Activated CD8-positive, alpha-beta memory T cell treated with anti-CD3 and anti-CD28 coated beads for 24 hours (primary cell): ENCODE measurements around the gene BMP2K.
"Not testable (repeated sequence)": the region's sequence is repeated elsewhere in the genome, so short reads cannot be mapped to it uniquely, and the experiment has no call there.

Experiments
- DNase-seq: peaks from one replicate; pipeline ENCODE4 v3.0.0-alpha.2; 2020

Gene BMP2K

GRCh38 chr4:78868712-78869111, 92.6 kb downstream of the BMP2K start:
- not testable (repeated sequence) for DNase-seq

GRCh38 chr4:78870056-78870455, 93.9 kb downstream of the BMP2K start:
- no peak for DNase-seq

- no peak for DNase-seq
Observed at GRCh38 chr4:78876568-78877320, 100.6 kb downstream of the BMP2K start.

- DNase-seq: no peak
Observed at GRCh38 chr4:78878031-78878430, 101.9 kb downstream of the BMP2K start.

- no peak for DNase-seq
Observed at GRCh38 chr4:78880874-78881492, 104.8 kb downstream of the BMP2K start.

- no peak for DNase-seq
Observed at GRCh38 chr4:78885598-78885997, 109.4 kb downstream of the BMP2K start.

- no peak for DNase-seq
Observed at GRCh38 chr4:78889955-78890354, 113.8 kb downstream of the BMP2K start.

- no peak for DNase-seq
Observed at GRCh38 chr4:78899302-78899701, 123.2 kb downstream of the BMP2K start.

- DNase-seq: no peak
Observed at GRCh38 chr4:78901882-78902281, 125.7 kb downstream of the BMP2K start.

- no peak for DNase-seq
Observed at GRCh38 chr4:78902298-78902697, 126.1 kb downstream of the BMP2K start.

GRCh38 chr4:78904143-78904542, 128.0 kb downstream of the BMP2K start:
- DNase-seq: no peak

GRCh38 chr4:78907638-78908037, 131.5 kb downstream of the BMP2K start:
- no peak for DNase-seq

- DNase-seq: not testable (repeated sequence)
Observed at GRCh38 chr4:78908974-78909373, 132.8 kb downstream of the BMP2K start.

GRCh38 chr4:78910612-78911011, 134.5 kb downstream of the BMP2K start:
- DNase-seq: no peak

- DNase-seq: no peak
Observed at GRCh38 chr4:78922207-78922606, 146.1 kb downstream of the BMP2K start.

- no peak for DNase-seq
Observed at GRCh38 chr4:78923464-78924312, 147.5 kb downstream of the BMP2K start.

GRCh38 chr4:78926826-78927225, 150.7 kb downstream of the BMP2K start:
- DNase-seq: no peak

- DNase-seq: no peak
Observed at GRCh38 chr4:78928835-78929234, 152.7 kb downstream of the BMP2K start.

- DNase-seq: no peak
Observed at GRCh38 chr4:78930016-78930629, 154.0 kb downstream of the BMP2K start.

GRCh38 chr4:78936989-78937388, 160.8 kb downstream of the BMP2K start:
- no peak for DNase-seq

GRCh38 chr4:78937837-78938236, 161.7 kb downstream of the BMP2K start:
- DNase-seq: no peak

GRCh38 chr4:78938474-78938867, 162.3 kb downstream of the BMP2K start:
- no peak for DNase-seq
